GM12801 (cell line): ENCODE data around the gene COPG2.

Experiments used
- TF ChIP-seq, protein P1 (sequence below): IDR thresholded peaks from one replicate; pipeline ENCODE4 v1.5.1; 2011; ENCODE audit warnings: control low read depth; ENCODE audit not compliant: insufficient read length; ENCODE audit errors: extremely low read depth

The COPG2 gene

DNA sequence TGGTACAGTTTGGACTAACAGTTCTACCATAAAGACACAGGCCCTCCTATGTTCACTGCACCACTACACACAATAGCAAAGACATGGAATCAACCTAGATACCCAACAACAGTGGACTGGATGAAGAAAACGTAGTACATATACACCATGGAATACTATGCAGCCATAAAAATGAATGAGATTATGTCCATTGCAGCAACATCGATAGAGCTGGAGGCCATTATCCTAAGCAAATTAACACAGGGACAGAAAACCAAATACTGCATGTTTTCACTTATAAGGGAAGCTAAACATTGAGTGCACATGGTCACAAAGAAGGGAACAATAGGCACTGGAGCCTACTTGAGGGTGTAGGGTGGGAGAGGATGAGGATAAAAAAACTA is 101.7 kb downstream of the COPG2 start:
- TF ChIP-seq, protein P1, sequence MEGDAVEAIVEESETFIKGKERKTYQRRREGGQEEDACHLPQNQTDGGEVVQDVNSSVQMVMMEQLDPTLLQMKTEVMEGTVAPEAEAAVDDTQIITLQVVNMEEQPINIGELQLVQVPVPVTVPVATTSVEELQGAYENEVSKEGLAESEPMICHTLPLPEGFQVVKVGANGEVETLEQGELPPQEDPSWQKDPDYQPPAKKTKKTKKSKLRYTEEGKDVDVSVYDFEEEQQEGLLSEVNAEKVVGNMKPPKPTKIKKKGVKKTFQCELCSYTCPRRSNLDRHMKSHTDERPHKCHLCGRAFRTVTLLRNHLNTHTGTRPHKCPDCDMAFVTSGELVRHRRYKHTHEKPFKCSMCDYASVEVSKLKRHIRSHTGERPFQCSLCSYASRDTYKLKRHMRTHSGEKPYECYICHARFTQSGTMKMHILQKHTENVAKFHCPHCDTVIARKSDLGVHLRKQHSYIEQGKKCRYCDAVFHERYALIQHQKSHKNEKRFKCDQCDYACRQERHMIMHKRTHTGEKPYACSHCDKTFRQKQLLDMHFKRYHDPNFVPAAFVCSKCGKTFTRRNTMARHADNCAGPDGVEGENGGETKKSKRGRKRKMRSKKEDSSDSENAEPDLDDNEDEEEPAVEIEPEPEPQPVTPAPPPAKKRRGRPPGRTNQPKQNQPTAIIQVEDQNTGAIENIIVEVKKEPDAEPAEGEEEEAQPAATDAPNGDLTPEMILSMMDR, result no peak

DNA sequence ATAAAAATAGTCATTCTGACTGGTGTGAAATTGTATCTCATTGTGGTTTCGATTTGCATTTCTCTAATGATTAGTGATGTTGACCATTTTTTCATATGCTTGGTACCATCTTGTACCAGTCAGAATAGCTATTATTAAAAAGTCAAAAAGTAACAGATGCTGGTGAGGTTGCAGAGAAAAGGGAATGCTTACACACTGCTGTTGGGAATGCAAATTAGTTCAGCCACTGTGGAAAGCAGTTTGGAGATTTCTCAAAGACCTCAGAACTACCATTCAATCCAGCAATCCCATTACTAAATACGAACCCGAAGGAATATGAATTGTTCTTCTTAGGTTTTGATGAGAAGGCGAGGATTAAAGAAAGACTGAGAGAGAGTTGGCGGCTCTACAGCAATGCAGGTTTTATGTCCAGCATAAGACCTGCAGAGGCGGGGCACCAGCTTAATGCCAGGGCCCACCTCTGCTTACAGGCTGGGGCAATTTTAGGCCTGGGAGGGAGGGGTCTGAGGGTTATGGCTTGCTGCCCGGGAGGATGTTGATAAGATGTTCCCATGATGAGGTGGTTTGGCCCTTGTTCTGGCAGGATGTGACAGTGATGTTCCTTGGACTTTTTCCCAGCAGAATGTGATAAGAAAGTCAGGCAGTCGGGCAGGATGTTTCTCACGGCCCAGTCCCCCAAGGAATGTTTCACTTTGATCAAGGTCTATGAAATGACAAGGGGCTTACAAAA is 102.2 kb downstream of the COPG2 start:
- TF ChIP-seq, protein P1, result no peak

DNA sequence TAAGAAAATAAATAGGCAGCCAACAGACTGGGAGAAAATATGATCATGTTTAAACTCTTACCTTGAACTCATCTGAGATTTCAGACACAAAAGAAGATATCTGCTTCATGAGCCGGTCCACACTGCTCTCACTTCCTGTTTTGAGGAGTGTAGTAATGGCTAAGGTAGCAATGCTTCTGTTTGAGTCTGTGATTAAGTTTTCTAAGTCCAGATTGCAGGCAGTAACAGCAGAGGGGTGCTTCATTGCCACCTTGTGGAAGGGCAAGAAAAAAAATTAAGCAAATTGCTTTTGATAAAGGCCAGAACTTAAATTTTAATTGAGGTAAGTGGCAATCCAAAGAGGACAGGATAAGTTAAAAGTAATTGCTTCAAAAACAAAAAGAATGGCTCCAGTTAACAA is 107.6 kb downstream of the COPG2 start:
- TF ChIP-seq, protein P1, result no peak

DNA sequence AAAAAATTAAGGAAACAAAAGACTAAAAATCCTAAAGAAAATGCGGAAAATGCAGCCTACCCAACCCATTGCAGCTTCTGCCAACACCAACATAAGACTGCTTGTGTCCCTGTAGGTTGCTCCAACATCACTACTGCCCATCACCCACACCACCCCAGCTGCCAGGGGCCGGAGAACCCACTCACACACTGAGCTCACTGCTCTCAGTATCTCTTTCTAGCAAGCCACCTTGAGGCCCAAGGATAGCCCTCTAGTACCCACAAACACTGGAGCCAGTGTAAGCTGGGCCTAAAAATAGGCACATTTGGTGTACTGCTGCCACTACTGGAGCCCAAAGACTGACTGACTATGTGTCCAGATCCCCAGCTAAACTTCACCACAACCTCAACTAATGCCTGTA is 109.4 kb downstream of the COPG2 start:
- TF ChIP-seq, protein P1, result no peak

DNA sequence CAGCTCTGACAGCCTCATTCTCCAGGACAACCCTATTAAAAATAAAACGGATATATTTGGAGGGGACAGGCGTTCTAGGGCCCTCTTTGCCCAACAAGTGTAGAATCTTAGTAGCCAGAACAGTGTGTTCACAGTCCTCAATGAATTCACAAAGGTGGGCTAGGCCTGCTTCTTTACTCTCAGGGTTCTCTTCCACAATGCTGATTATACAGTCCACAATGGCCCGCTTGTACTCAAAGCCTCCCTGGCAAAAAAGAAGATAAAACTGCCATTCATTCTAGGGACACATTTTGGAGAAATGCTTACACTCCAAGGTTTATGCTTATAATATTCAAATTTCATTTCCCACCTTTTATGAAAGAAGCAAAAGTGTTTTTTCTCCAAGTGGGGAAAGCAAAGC is 114.1 kb downstream of the COPG2 start:
- TF ChIP-seq, protein P1, result no peak

DNA sequence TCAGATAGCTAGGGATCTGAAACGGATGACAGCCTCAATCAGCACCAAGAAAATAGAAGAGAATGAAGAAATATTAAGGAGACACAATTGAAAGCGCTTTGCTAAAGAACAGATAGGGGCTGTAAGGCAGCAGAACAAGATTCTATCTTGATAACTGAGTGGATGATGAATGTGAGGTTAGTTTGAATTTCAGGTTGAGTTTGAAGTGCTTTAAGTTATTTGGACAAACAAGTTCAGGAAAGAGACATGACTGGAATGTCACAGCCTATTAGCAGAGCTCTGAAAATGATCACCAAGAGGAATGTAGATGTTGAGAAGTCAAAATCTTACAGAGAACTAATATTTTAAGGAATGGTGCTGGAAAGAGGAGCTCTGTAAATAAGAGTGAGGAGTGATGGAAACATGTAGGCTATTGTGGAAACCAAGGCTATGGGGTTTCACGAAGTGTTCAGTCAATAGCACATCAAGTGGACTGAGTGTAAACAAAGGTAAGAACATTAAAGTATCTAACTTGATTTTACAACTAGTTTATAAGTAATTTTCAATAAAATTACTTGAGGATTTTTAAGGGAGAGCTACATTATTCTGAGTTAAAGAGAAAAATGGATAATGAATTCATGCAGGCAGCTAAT is 115.0 kb downstream of the COPG2 start:
- TF ChIP-seq, protein P1, result no peak

GRCh38 chr7:130544356-130544755 is 124.2 kb downstream of the COPG2 start:
- TF ChIP-seq, protein P1, result no peak
